Caco-2 (cell line): ENCODE results near the gene PIGL. TPM values are rescaled to one million over a fixed set of nuclear protein-coding genes. Genes with fewer than 3 reads are reported as not detected.
A peak's percentile ranks its signal among the peaks of the same experiment; 100 is the strongest.

Source experiments
- BruUV-seq: library from RNA; stranded (reverse); fragments of 400-500 nt; replicated peaks from 2 replicates; lab custom pipeline; 2021; lab: Mats Ljungman, UMichigan
- CTCF ChIA-PET: fragments of 300-600 bp; sonication (Branson Sonifier 250); formaldehyde crosslinking; loops from one replicate; lab custom pipeline; 2022; ENCODE audit warnings: antibody characterized with exemption; lab: Charles Lee
- POLR2A ChIA-PET: fragments of 300-600 bp; sonication (Branson Sonifier 250); formaldehyde crosslinking; loops from one replicate; lab custom pipeline; 2022; ENCODE audit warnings: antibody characterized with exemption; lab: Charles Lee
- DNase-seq, 2 experiments: peaks; one replicate each; pipeline versions ENCODE4 v3.0.0 to v3.0.0-alpha.2; 2020 to 2022
- H3K27me3 ChIP-seq: replicated peaks from 2 replicates; pipeline ENCODE4 v1.6.0; 2011; ENCODE audit warnings: low read length; ENCODE audit not compliant: control insufficient read depth, insufficient read depth
- H3K36me3 ChIP-seq: 2 replicates; pipeline ENCODE4 v1.5.1; 2011; ENCODE audit warnings: low read length; ENCODE audit not compliant: control insufficient read depth, insufficient read depth
- H3K4me1 ChIP-seq: fragments of 250-450 bp; sonication (Bioruptor Pico); 2 replicates; pipeline ENCODE4 v1.5.1; 2020; ENCODE audit warnings: mild to moderate bottlenecking
- H3K4me3 ChIP-seq: 2 replicates; pipeline ENCODE4 v1.5.1; 2011; ENCODE audit warnings: low read depth, mild to moderate bottlenecking, control low read depth, low read length
- H3K9me3 ChIP-seq: fragments of 250-450 bp; sonication (Bioruptor Pico); 2 replicates; pipeline ENCODE4 v1.5.1; 2020; ENCODE audit warnings: mild to moderate bottlenecking, moderate library complexity
- H3K27ac Mint-ChIP-seq: one replicate; pipeline ENCODE4 v1.8.0; 2022; ENCODE audit warnings: mixed read lengths; ENCODE audit not compliant: unreplicated experiment
- H3K27me3 Mint-ChIP-seq: one replicate; pipeline ENCODE4 v1.8.0; 2022; ENCODE audit warnings: mixed read lengths; ENCODE audit not compliant: insufficient read depth, unreplicated experiment
- H3K36me3 Mint-ChIP-seq: one replicate; pipeline ENCODE4 v1.8.0; 2022; ENCODE audit warnings: mild to moderate bottlenecking, mixed read lengths; ENCODE audit not compliant: insufficient read depth, unreplicated experiment
- H3K4me1 Mint-ChIP-seq: one replicate; pipeline ENCODE4 v1.8.0; 2022; ENCODE audit warnings: low read depth, mixed read lengths; ENCODE audit not compliant: unreplicated experiment
- H3K4me3 Mint-ChIP-seq: one replicate; pipeline ENCODE4 v1.8.0; 2022; ENCODE audit warnings: mild to moderate bottlenecking, moderate library complexity, mixed read lengths; ENCODE audit not compliant: unreplicated experiment
- H3K9me3 Mint-ChIP-seq: one replicate; pipeline ENCODE4 v1.8.0; 2022; ENCODE audit warnings: mixed read lengths; ENCODE audit not compliant: unreplicated experiment
- intact Hi-C: fragments of 100-400 bp; cut with micrococcal nuclease; formaldehyde crosslinking; loops from one replicate; pipeline ENCODE4 v1.10.0; 2022; ENCODE audit not compliant: unreplicated experiment
- total RNA-seq: library from RNA; stranded (reverse); gene quantifications from 2 replicates; pipeline ENCODE4 v1.2.3, GENCODE V29; 2022
- TF ChIP-seq, protein P1 (sequence below), 2 experiments: fragments of 200-600 bp in 1 of 2; IDR thresholded peaks; 1 replicate in 1 of 2; 2 replicates in 1 of 2; pipeline versions ENCODE4 v1.5.1 to v1.8.0; 2011 to 2022; ENCODE audit warnings: antibody characterized with exemption in 1 of 2, control low read depth in 1 of 2, inconsistent platforms in 1 of 2, low read depth in 1 of 2, low read length in 1 of 2, mild to moderate bottlenecking in 1 of 2, moderate library complexity in 1 of 2; ENCODE audit not compliant: insufficient read depth in 1 of 2, severe bottlenecking in 1 of 2, unreplicated experiment in 1 of 2

The PIGL gene
- total RNA-seq, 1 experiment from 2014 or later, result 21.1 TPM

GRCh38 chr17:16314189-16314588, 97.2 kb downstream of the PIGL start:
- BruUV-seq, result no TSS peak
- Mint-ChIP-seq H3K36me3 (peaks cover 12% of the 10 kb centered on the region), H3K27me3 (no peaks in the 10 kb centered on the region), H3K4me1 (no peaks in the 10 kb centered on the region), H3K4me3 (no peak overlapping the region), H3K9me3 (no peaks in the 10 kb centered on the region), H3K27ac (peak overlapping the region; percentile 48)
- Histone ChIP-seq H3K27me3 (no peaks in the 10 kb centered on the region), H3K4me3 (no peak overlapping the region), H3K9me3 (no peaks in the 10 kb centered on the region), H3K4me1 (peaks cover 16% of the 10 kb centered on the region), H3K36me3 (no peaks in the 10 kb centered on the region)
- TF ChIP-seq, protein P1, sequence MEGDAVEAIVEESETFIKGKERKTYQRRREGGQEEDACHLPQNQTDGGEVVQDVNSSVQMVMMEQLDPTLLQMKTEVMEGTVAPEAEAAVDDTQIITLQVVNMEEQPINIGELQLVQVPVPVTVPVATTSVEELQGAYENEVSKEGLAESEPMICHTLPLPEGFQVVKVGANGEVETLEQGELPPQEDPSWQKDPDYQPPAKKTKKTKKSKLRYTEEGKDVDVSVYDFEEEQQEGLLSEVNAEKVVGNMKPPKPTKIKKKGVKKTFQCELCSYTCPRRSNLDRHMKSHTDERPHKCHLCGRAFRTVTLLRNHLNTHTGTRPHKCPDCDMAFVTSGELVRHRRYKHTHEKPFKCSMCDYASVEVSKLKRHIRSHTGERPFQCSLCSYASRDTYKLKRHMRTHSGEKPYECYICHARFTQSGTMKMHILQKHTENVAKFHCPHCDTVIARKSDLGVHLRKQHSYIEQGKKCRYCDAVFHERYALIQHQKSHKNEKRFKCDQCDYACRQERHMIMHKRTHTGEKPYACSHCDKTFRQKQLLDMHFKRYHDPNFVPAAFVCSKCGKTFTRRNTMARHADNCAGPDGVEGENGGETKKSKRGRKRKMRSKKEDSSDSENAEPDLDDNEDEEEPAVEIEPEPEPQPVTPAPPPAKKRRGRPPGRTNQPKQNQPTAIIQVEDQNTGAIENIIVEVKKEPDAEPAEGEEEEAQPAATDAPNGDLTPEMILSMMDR (IDR thresholded peaks at IDR 0.05; ENCODE audit: insufficient read depth in 1 of 2, low read depth in 1 of 2, low read length in 1 of 2, severe bottlenecking in 1 of 2, unreplicated experiment in 1 of 2), result no peak
- intact Hi-C loops, result no loop called here
- ChIA-PET POLR2A (no interaction called here), CTCF (no interaction called here)
- DNase-seq, result no peak

DNA sequence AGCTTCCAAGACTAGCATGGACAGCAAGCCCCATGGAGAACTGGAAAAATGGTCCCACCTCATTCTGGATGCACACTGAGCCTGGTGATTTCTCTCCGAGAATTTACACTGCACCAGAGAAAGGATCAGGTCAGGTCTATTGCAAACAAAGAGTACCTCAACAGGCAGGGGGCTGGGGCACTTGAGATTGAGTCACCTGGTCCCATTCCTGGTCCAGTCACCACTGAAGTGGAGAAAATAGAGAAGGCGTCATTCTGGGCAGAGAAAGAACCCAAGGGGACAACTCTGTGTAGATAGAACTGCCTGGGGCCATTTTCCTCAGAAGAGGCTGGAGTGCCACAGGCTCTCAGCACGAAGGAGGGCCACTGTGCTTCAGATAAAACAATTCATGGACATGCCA, 97.8 kb downstream of the PIGL start:
- no peak overlapping the region for H3K4me3 Mint-ChIP-seq
- POLR2A ChIA-PET, result no interaction called here

DNA sequence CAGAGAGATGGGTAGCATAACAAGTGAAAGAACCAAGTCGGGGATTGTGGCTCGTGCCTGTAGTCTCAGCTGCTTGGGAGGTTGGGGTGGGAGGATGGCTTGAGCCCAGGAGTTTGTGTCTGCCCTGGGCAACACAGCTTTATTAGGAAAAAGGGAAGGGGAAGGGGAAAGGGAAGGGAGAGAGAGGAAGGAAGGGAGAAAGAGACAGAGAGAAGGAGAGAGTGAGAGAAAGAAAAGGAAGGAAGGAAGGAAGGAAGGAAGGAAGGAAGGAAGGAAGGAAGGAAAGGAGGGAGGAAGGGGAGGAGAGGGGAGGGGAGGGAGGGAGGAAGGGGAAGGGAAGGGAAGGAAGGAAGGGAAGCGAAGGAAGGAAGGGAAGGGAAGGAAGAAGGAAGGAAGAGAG, 103.0 kb downstream of the PIGL start:
- POLR2A ChIA-PET, result no interaction called here
- no peak overlapping the region for H3K4me3 ChIP-seq
- Mint-ChIP-seq H3K4me1 (no peaks in the 10 kb centered on the region), H3K27me3 (no peaks in the 10 kb centered on the region), H3K36me3 (no peaks in the 10 kb centered on the region), H3K27ac (no peak overlapping the region), H3K4me3 (no peak overlapping the region), H3K9me3 (no peaks in the 10 kb centered on the region)
- H3K9me3 ChIP-seq, result no peaks in the 10 kb centered on the region
- intact Hi-C loops, result no loop called here
- no TSS peak for BruUV-seq
- DNase-seq, result no peak
- H3K4me1 ChIP-seq, result no peaks in the 10 kb centered on the region
- CTCF ChIA-PET, result no interaction called here
- no peaks in the 10 kb centered on the region for H3K27me3 ChIP-seq
- H3K36me3 ChIP-seq, result no peaks in the 10 kb centered on the region
- TF ChIP-seq, protein P1 (IDR thresholded peaks at IDR 0.05; ENCODE audit: insufficient read depth in 1 of 2, low read depth in 1 of 2, low read length in 1 of 2, severe bottlenecking in 1 of 2, unreplicated experiment in 1 of 2), result no peak

More for the DNA sequence above, 97.8 kb downstream of the PIGL start:
- Mint-ChIP-seq H3K27me3 (no peaks in the 10 kb centered on the region), H3K9me3 (no peaks in the 10 kb centered on the region), H3K36me3 (peaks cover 7% of the 10 kb centered on the region), H3K4me1 (no peaks in the 10 kb centered on the region), H3K27ac (no peak overlapping the region)
- CTCF ChIA-PET, result no interaction called here
- BruUV-seq, result no TSS peak
- H3K27me3 ChIP-seq, result no peaks in the 10 kb centered on the region
- DNase-seq, result no peak
- no peaks in the 10 kb centered on the region for H3K36me3 ChIP-seq
- no peaks in the 10 kb centered on the region for H3K9me3 ChIP-seq
- no peak overlapping the region for H3K4me3 ChIP-seq
- TF ChIP-seq, protein P1 (IDR thresholded peaks at IDR 0.05; ENCODE audit: insufficient read depth in 1 of 2, low read depth in 1 of 2, low read length in 1 of 2, severe bottlenecking in 1 of 2, unreplicated experiment in 1 of 2), result no peak
- peaks cover 16% of the 10 kb centered on the region for H3K4me1 ChIP-seq
- intact Hi-C loops, result no loop called here
